SU-DHL-6 (cell line): ENCODE results near the gene EIF3D.

Experiments
- CTCF ChIP-seq: fragments of 200-600 bp; sonication (generic); IDR thresholded peaks from one replicate; pipeline ENCODE4 v1.5.1; 2017; ENCODE audit warnings: antibody characterized with exemption, mild to moderate bottlenecking, low read length, moderate library complexity; ENCODE audit not compliant: insufficient read depth, poor library complexity, severe bottlenecking
- EZH2phosphoT487 ChIP-seq: fragments of 200-600 bp; sonication (generic), shearing (Covaris generic); conservative IDR thresholded peaks from 2 replicates; pipeline ENCODE4 v1.6.1; 2018; ENCODE audit warnings: mild to moderate bottlenecking, antibody characterized with exemption, low read length, moderate library complexity, mixed read lengths

DNA sequence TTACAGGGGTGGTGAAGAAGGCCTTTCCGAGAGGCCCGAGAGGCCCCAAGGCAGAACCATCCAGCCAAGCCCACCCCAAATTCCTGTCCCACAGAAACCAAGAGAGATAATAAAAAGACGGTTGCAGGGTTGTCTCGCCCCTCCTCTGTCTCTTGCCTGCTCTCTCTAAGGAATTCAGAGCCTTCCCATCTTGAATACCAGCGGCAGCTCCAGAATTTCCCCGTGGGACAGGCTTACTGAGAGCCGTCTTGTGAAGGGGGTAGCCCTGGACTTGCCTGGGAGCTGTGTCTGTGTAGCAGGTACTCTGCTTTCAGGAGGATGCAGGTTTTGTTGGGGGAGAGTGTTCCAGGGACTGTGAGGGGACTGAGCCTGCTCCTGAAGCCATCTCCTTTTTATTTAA is 9.6 kb upstream of the EIF3D start:
- TF ChIP-seq CTCF, result no peak
- no peak for TF ChIP-seq EZH2phosphoT487
